GM12878 (cell line): ENCODE measurements around the gene C5AR1. TPM values are rescaled to one million over a fixed set of nuclear protein-coding genes. Genes with fewer than 3 reads are reported as not detected.

Experiments used
- ATAC-seq: fragments of 200-7000 bp; cut with Tn5 transposase; 3 replicates; pipeline ENCODE4 v1.9.1; 2020; ENCODE audit warnings: mild to moderate bottlenecking, moderate library complexity
- BruUV-seq: library from RNA; stranded (reverse); fragments of 400-500 nt; replicated peaks from 2 replicates; lab custom pipeline; 2021; lab: Mats Ljungman, UMichigan
- CTCF ChIA-PET: fragments of 300-600 bp; sonication (Branson Sonifier 250); formaldehyde crosslinking; extraction: SDS; loops from one replicate; lab custom pipeline; 2021; ENCODE audit warnings: inconsistent platforms; lab: Yijun Ruan, JAX
- POLR2A ChIA-PET: fragments of 350-600 bp; formaldehyde crosslinking; extraction: SDS; loops from one replicate; lab custom pipeline; 2021; ENCODE audit warnings: inconsistent platforms; lab: Charles Lee
- RAD21 ChIA-PET: fragments of 300-600 bp; sonication (Branson Sonifier 250); formaldehyde crosslinking; loops from one replicate; lab custom pipeline; 2023; ENCODE audit warnings: antibody characterized with exemption; ENCODE audit not compliant: unreplicated experiment; lab: Charles Lee
- SMC1A ChIA-PET: fragments of 300-600 bp; sonication (Branson Sonifier 250); formaldehyde crosslinking; loops from one replicate; lab custom pipeline; 2023; ENCODE audit not compliant: unreplicated experiment, uncharacterized antibody; lab: Charles Lee
- DNase-seq: peaks from one replicate; pipeline ENCODE4 v3.0.0-alpha.2; 2011; ENCODE audit warnings: low read depth, low spot score
- FAIRE-seq: peaks from 3 replicates; lab custom pipeline; 2011; peaks lifted over from hg19 to GRCh38; lab: Jason Lieb, UNC
- H2AFZ ChIP-seq: 2 replicates; pipeline ENCODE4 v1.6.0; 2011; ENCODE audit warnings: low read depth, low read length, control low read depth; ENCODE audit not compliant: control insufficient read depth
- H3K27ac ChIP-seq: 2 replicates; pipeline ENCODE4 v1.5.1; 2011; ENCODE audit warnings: control low read depth; ENCODE audit not compliant: control insufficient read depth, insufficient read depth
- H3K27me3 ChIP-seq, 2 experiments: replicated peaks in 1 of 2; 2 replicates each; pipeline versions ENCODE4 v1.6.0 to v1.6.1; 2011; ENCODE audit warnings: low read length in 1 of 2; ENCODE audit not compliant: control insufficient read depth in 2 of 2, insufficient read depth in 2 of 2
- H3K36me3 ChIP-seq, 2 experiments: 2 replicates each; pipeline ENCODE4 v1.5.1; 2011; ENCODE audit warnings: low read length in 1 of 2; ENCODE audit not compliant: control insufficient read depth in 2 of 2, insufficient read depth in 2 of 2
- H3K4me1 ChIP-seq: 2 replicates; pipeline ENCODE4 v1.6.1; 2011; ENCODE audit warnings: mild to moderate bottlenecking, low read length, moderate library complexity, mixed read lengths; ENCODE audit not compliant: control insufficient read depth, insufficient read depth
- H3K4me2 ChIP-seq: 2 replicates; pipeline ENCODE4 v1.6.0; 2011; ENCODE audit warnings: control low read depth; ENCODE audit not compliant: control insufficient read depth, insufficient read depth
- H3K4me3 ChIP-seq: fragments of 200-600 bp; sonication (generic); 2 replicates; pipeline ENCODE4 v1.5.1; 2016
- H3K79me2 ChIP-seq: 2 replicates; pipeline ENCODE4 v1.6.0; 2011; ENCODE audit warnings: low read length; ENCODE audit not compliant: control insufficient read depth, insufficient read depth
- H3K9ac ChIP-seq: 2 replicates; pipeline ENCODE4 v1.8.0; 2011; ENCODE audit warnings: low read length, control low read depth, mixed read lengths; ENCODE audit not compliant: control insufficient read depth, insufficient read depth
- H3K9me3 ChIP-seq: replicated peaks from 3 replicates; pipeline ENCODE4 v1.5.1; 2011; ENCODE audit warnings: mild to moderate bottlenecking, low read length; ENCODE audit not compliant: control insufficient read depth, insufficient read depth
- H4K20me1 ChIP-seq: 2 replicates; pipeline ENCODE4 v1.6.0; 2011; ENCODE audit not compliant: control insufficient read depth, insufficient read depth
- CTCF ChIP-seq, 3 experiments: IDR thresholded peaks in 2 of 3; conservative IDR thresholded peaks in 1 of 3; 2 replicates each; pipeline ENCODE4 v1.5.1; 2011; ENCODE audit warnings: low read depth in 3 of 3, low read length in 3 of 3, mild to moderate bottlenecking in 3 of 3, control low read depth in 2 of 3, moderate library complexity in 2 of 3, inconsistent platforms in 1 of 3, mixed read lengths in 1 of 3; ENCODE audit not compliant: control insufficient read depth in 2 of 3, insufficient read depth in 1 of 3; ENCODE audit errors: extremely low read depth in 1 of 3
- E2F8 ChIP-seq: fragments of 450-650 bp; IDR thresholded peaks from 2 replicates; pipeline ENCODE4 v1.6.1; 2018; ENCODE audit warnings: mild to moderate bottlenecking, low read depth, moderate library complexity; ENCODE audit not compliant: partially characterized antibody
- FOXM1 ChIP-seq: IDR thresholded peaks from 2 replicates; pipeline ENCODE4 v1.6.1; 2012; ENCODE audit warnings: low read depth, mild to moderate bottlenecking, inconsistent platforms, low read length, moderate library complexity
- IRF3 ChIP-seq: fragments of 450-650 bp; IDR thresholded peaks from 2 replicates; pipeline ENCODE4 v1.6.1; 2014; ENCODE audit warnings: mild to moderate bottlenecking
- NFYA ChIP-seq: IDR thresholded peaks from 2 replicates; pipeline ENCODE4 v1.6.1; 2011; ENCODE audit warnings: low read depth, mild to moderate bottlenecking, low read length, improper control_type of control experiment, borderline replicate concordance
- PBX3 ChIP-seq: IDR thresholded peaks from 2 replicates; pipeline ENCODE4 v1.6.1; 2011; ENCODE audit warnings: mild to moderate bottlenecking, low read depth, low read length, moderate library complexity; ENCODE audit not compliant: insufficient replicate concordance
- RAD21 ChIP-seq: IDR thresholded peaks from 2 replicates; pipeline ENCODE4 v1.6.1; 2011; ENCODE audit warnings: mild to moderate bottlenecking, low read depth, low read length, moderate library complexity; ENCODE audit not compliant: insufficient read depth
- USF2 ChIP-seq: IDR thresholded peaks from 2 replicates; pipeline ENCODE4 v1.6.1; 2011; ENCODE audit warnings: low read depth, low read length, improper control_type of control experiment, borderline replicate concordance
- ZBTB33 ChIP-seq: fragments of 450-650 bp; IDR thresholded peaks from 2 replicates; pipeline ENCODE4 v1.6.1; 2017; ENCODE audit warnings: mild to moderate bottlenecking
- ZNF24 ChIP-seq: fragments of 450-650 bp; IDR thresholded peaks from 2 replicates; pipeline ENCODE4 v1.6.1; 2017; ENCODE audit warnings: antibody characterized with exemption, mild to moderate bottlenecking
- WGBS: methylation state at CpG from one replicate; pipeline ENCODE4 v1.1.6; 2016; ENCODE audit warnings: low lambda C conversion rate; ENCODE audit not compliant: insufficient replicate concordance, insufficient coverage; ENCODE audit errors: missing lambda C conversion rate; 5-methylcytosine and 5-hydroxymethylcytosine counted together
- in situ Hi-C: fragments of 300-500 bp; cut with MboI; formaldehyde crosslinking; loops from 9 replicates; pipeline ENCODE4 v1.14.3; 2018; ENCODE audit warnings: mixed read lengths
- intact Hi-C: fragments of 100-400 bp; cut with micrococcal nuclease; formaldehyde crosslinking; loops from one replicate; pipeline ENCODE4 v1.14.2; 2022; ENCODE audit not compliant: unreplicated experiment
- polyA plus RNA-seq, 11 experiments: library from polyadenylated mRNA; depleted of rRNA in 4 of 11; unstranded in 6 of 11; stranded (reverse) in 5 of 11; fragments of >200 nt; fragmentation: Nextera tagmentation in 4 of 11; fragmentation: Illumina TruSeq in 1 of 11; extraction: Ambion mirVana in 4 of 11; extraction: Trizol in 1 of 11; gene quantifications; 1 replicate in 1 of 11; 2 replicates in 10 of 11; pipeline versions ENCODE4 v1.2.1 to v1.2.3, GENCODE V29; 2011 to 2016; ENCODE audit warnings: inconsistent platforms in 2 of 11, missing spikeins in 2 of 11, low read depth in 1 of 11
- total RNA-seq, 4 experiments: library from RNA; depleted of rRNA in 3 of 4; stranded (reverse); fragments of >200 nt in 3 of 4; fragmentation: Illumina TruSeq in 1 of 4; extraction: Trizol in 1 of 4; gene quantifications; 2 replicates each; pipeline versions ENCODE4 v1.2.1 to v1.2.3, GENCODE V29; 2013 to 2021

C5AR1 gene
- total and polyA plus RNA-seq, 10 of the 15 experiments (the other 5 are each of a cell fraction or from before 2014, with no cell fraction given), result 0.04 to 1.5 (median 0.18) TPM

- Histone ChIP-seq H3K4me2 (no peak overlapping the region), H3K4me1 (peaks cover 15% of the 10 kb centered on the region), H3K27ac (no peak overlapping the region), H3K27me3 (no peaks in the 10 kb centered on the region), H3K4me3 (no peak overlapping the region), H3K9me3 (no peaks in the 10 kb centered on the region), H4K20me1 (no peaks in the 10 kb centered on the region), H3K9ac (no peak overlapping the region), H3K79me2 (no peaks in the 10 kb centered on the region), H2AFZ (no peak overlapping the region), H3K36me3 (no peaks in the 10 kb centered on the region)
- ATAC-seq (peak; percentile 46), DNase-seq (no peak), FAIRE-seq (peak; percentile 91)
- 29% methylated on average over 9 of the region's 9 CpGs for WGBS
- BruUV-seq, result no TSS peak
- CTCF ChIA-PET, result interaction anchor here (0.6 to 3.5 kb wide), 21 partner anchors 9 to 493 kb away, joined by 3 to 28 read pairs (median 4); partner anchors contain the start of genes DHX34 and INAFM1
- intact Hi-C loops (loop anchor here (1.0 to 10.0 kb wide), 3 partner anchors 143 to 420 kb away; partner anchors contain the start of gene NAPA), in situ Hi-C loops (no loop called here)
- RAD21 ChIA-PET, result interaction anchor here (1.0 to 1.2 kb wide), 4 partner anchors 9 to 144 kb away, joined by 3 to 7 read pairs (median 4); partner anchors contain the start of gene INAFM1
- POLR2A ChIA-PET, result interaction anchor here (0.5 to 0.6 kb wide), 2 partner anchors 153 to 294 kb away, joined by 3 to 4 read pairs; no protein-coding TSS in a partner anchor
- SMC1A ChIA-PET, result interaction anchor here (0.8 to 2.7 kb wide), 6 partner anchors 9 to 144 kb away, joined by 3 to 9 read pairs (median 6); partner anchors contain the start of gene INAFM1
- peak; percentile 85 for TF ChIP-seq PBX3
- no peak for TF ChIP-seq USF2
- no peak for TF ChIP-seq E2F8
- TF ChIP-seq CTCF (IDR thresholded peaks at IDR 0.05 in 2 of 3, conservative IDR thresholded peaks at IDR 0.05 in 1 of 3; ENCODE audit: control insufficient read depth in 2 of 3, extremely low read depth in 1 of 3, insufficient read depth in 1 of 3, low read depth in 3 of 3, low read length in 3 of 3), result peak; percentile 73 to 85 (median 79)
- no peak for TF ChIP-seq NFYA
- TF ChIP-seq ZNF24, result no peak
- TF ChIP-seq IRF3, result no peak
- TF ChIP-seq ZBTB33, result no peak
- peak; percentile 58 for TF ChIP-seq RAD21
- 0 out of 2 replicates have a peak, but pooled peaks have one; percentile 20 for TF ChIP-seq FOXM1
Measured at GRCh38 chr19:47284324-47284899, 25.2 kb upstream of the C5AR1 start.
